ENCODE measurements around the gene RASAL3. TPM values are rescaled to one million over a fixed set of nuclear protein-coding genes. Genes with fewer than 3 reads are reported as not detected.
"Not testable (repeated sequence)": the region's sequence is repeated elsewhere in the genome, so short reads cannot be mapped to it uniquely, and the experiment has no call there.

RASAL3 gene
- total RNA-seq, 1 donor from 2014 or later, result 0.41 TPM

DNA sequence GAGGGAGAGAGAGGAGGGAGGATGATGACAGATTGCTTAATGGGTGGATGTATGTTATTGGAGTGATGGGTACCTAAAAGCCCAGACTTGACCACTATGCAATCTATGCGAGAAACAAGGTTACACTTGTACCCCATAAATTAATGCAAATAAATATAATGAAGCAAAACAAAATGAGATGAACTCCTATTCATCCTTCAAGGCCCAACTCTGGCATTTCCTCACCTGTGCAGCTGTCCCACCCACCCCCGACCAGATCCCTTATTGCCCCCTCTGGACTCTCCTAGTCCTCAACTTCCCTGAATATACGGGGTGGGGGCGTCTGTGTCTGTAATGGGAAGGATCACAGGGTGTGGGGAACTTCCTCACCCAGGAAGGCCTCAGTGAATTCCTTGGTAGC lies 10.8 kb upstream of the RASAL3 start:
- DNase-seq (ENCODE audit: low spot score in 2 of 2) (no peak), FAIRE-seq (no peak)

GRCh38 chr19:15473821-15474220 lies 9.5 kb upstream of the RASAL3 start:
- DNase-seq (ENCODE audit: low spot score in 2 of 2); FAIRE-seq: not testable (repeated sequence)

DNA sequence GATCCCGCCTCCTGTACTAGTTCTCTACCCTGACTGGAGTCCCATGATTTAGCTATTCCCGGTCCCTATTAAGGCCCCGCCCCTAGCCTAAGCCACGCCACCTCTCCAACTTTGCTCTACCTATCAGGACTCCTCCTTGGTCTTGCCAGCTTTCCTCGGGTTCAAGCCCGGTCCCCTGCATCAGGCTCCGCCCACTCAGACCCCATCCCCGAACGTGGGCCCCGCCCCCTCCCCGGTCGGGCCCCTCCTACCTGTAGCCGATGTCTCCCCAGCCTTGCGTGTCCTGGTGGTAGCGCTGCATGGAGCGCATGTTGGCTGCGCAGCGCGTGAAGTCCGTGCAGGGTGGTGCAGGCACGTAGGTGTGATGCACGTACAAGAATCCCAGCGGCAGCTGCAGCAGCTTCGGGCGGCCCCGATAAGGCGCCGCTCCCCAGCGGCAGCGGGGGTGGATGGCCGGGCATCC lies 7.3 kb upstream of the RASAL3 start:
- FAIRE-seq (no peak), DNase-seq (ENCODE audit: low spot score in 2 of 2) (no peak)

GRCh38 chr19:15469513-15470297 lies 5.4 kb upstream of the RASAL3 start:
- DNase-seq (ENCODE audit: low spot score in 2 of 2) (no peak), FAIRE-seq (no peak)

DNA sequence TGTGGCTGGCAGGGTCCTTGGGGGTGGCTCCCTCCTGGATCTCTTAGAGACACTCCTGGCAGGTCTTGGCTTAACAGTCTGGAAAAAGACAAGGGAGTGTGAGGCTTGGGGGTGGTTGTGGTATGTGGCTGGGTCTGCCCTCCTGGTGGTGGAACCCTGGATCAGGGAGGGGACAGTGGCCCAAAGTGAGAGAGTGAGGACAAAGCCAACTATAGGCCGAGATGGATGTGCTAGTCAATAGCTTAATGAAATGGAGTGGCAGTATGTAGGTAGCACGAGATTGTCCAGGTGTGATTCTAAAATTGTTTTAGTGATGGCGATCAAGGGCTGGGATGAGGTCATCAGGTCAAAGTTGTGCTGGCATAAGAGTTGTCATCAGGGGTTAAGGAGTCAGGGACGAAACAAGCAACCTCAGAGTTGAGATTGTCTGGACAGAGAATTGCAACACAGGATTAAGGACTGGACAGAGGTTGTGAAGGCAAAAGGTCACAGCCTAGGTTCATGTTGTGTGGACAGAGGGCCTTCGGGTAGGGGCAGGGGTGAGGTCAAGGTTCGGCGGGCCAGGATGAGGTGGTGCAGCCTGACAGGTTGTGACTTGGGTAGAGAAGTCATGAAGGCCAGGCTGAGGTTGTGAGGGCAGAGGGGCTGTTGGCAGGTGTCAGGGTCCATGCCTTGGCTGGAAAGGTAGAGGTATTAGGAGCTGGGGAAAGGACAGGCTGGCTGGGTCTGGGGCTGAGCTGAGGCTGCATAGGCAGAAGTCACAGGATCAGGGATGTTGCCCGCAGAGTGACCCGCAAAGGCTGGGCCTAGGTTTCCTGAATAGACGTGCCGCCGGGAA lies 4.5 kb upstream of the RASAL3 start:
- no peak for DNase-seq (ENCODE audit: low spot score in 2 of 2)
- no peak for FAIRE-seq

GRCh38 chr19:15467734-15468214 lies 3.4 kb upstream of the RASAL3 start:
- DNase-seq (ENCODE audit: low spot score in 2 of 2), result no peak
- FAIRE-seq, result no peak

DNA sequence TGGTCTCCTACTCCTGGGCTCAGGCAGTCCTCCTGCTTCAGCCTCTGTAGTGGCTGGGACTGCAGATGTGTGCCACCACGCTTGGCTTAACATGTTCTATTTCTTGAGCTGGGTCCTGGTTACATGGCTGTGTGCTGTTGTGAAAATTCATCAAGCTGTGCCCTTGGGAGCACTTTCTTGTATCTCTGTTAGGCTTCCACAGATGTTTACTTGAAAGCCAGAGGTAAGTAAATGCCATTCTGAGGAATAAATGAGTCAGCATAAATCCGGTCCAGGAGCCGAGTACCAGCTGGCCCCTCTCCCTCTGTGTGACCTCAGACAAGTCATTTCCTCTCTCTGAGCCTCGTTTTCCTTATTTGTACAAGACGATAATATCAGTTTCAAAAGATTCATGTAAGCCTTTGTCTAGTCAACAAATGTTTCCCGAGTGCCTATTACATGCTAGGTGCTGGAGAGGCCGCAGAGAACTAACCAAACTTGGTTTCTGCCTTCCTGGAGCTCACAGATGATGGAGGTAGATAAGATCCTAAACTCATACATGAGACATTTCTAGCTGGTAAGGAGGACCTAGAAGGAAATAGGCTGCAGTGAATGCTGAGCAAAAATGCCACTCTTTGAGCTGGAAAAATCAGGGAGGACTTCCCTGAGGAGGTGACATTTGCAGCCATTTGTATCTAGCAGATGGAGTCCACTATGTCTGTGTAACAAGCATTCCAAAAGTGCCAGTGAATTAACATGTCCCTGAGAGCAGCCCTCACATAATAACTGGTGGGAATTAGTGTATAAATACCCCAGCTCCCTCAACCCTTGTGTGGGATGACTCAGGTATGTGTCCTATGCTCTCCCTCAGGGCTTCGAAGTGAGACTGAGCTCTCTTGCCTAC lies 2.7 kb upstream of the RASAL3 start:
- no peak for DNase-seq (ENCODE audit: low spot score in 2 of 2)
- FAIRE-seq, result no peak

- FAIRE-seq (no peak), DNase-seq (ENCODE audit: low spot score in 2 of 2) (peak in 1 of 2 donors; percentile 9)
Measured at GRCh38 chr19:15463861-15464371, 428 bp downstream of the RASAL3 start.

- FAIRE-seq (no peak), DNase-seq (ENCODE audit: low spot score in 2 of 2) (no peak)
Measured at GRCh38 chr19:15461694-15462093, 2.6 kb downstream of the RASAL3 start.

- DNase-seq (ENCODE audit: low spot score in 2 of 2), result no peak
- no peak for FAIRE-seq
Measured at GRCh38 chr19:15457701-15458484, 6.5 kb downstream of the RASAL3 start.

GRCh38 chr19:15456871-15457700 lies 7.3 kb downstream of the RASAL3 start:
- DNase-seq (ENCODE audit: low spot score in 2 of 2) (no peak), FAIRE-seq (no peak)

DNA sequence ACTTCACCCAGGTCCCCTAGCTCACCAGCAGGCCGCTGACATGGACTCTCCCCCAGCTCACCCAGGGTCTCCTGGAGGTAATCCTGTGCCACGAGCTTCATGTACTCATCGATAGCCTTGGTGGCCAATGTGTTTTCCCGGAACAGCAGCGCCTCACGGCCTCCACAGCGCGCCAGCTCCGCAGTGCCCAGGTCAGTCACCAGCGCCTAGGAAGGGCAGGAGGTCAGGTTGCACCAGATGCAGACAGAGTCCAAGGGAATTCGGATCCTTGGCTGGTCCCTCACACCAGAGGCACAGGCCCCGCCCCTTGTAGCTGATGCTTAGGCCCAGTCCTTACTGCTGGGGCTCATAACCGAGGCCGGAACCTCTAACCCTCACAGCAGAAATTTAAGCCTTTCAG lies 7.9 kb downstream of the RASAL3 start:
- no peak for DNase-seq (ENCODE audit: low spot score in 2 of 2)
- no peak for FAIRE-seq

DNA sequence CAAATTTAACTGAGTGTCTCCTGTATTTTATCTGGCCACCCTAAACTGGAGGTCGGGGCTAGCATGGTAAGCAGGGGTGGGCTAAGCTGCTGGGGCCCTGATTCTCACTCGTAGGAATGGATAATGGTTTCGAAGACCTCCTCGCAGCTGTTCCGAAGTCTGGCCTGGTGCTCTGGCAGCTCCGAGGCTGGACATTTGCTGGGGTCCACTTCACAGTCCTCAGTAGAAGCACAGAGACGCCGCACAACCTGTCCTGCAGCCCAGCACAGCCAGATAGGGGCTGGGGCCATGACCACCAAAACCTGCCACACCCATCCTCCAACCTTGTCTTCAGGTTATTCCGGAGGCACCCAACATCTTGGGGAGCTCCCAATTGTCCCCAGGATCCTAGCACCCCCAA lies 8.3 kb downstream of the RASAL3 start:
- FAIRE-seq, result no peak

DNA sequence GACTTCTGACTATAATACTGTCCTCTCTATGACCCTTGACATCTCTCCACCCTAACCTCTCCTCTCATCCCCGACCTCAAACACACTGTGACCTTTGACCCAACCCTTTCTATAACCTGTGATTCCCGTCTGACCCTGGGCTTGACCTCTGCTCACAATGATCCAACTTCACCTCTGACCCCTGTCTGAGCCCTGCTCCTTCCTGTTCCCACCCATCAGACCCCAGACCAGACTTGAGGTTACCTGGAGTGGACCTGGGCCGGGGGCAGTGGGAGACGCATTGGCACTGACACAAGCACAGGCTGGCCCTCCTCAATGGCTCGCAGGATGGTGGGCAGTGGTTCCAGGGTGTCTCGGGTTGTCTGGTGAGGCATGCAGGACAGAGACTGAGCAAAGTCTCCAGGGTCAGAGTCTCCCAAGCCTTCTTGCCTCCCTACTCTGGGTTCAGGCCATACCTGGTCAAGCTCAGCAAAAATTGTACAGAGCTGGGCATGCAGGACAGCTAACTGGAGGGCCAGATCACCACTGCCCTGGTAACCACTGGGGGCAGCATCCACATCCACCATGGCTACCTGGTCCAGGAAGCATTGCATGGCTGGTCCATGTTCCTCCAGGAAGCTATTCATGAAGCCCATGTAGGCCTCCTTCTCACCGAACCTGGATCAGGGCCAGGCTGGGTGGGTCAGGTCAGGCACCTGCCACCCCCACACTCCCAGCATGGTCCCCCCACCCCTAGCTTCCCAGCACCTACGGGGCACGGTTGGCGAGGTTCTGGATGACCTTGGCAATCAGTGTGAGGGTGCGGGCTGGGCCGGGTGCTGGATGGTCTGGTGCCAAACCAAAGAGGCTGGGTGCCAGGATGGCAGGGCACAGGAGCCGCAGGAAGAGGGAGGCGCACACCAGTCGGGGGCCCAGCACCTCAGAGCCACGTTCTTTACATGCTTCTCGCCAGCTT lies 10.2 kb downstream of the RASAL3 start:
- DNase-seq (ENCODE audit: low spot score in 2 of 2), result no peak
- no peak for FAIRE-seq

More for the DNA sequence above, 8.3 kb downstream of the RASAL3 start:
- no peak for DNase-seq (ENCODE audit: low spot score in 2 of 2)

GRCh38 chr19:15453091-15453578 lies 11.2 kb downstream of the RASAL3 start:
- FAIRE-seq (no peak), DNase-seq (ENCODE audit: low spot score in 2 of 2) (no peak)

GRCh38 chr19:15452111-15453047 lies 12.0 kb downstream of the RASAL3 start:
- FAIRE-seq (no peak), DNase-seq (ENCODE audit: low spot score in 2 of 2) (peak; percentile 73 to 91)

Measured in frontal cortex (tissue), 4 donors.